GM19467 (cell line): ENCODE results near the gene SRL.
"Not testable (repeated sequence)": the region's sequence is repeated elsewhere in the genome, so short reads cannot be mapped to it uniquely, and the experiment has no call there.

Source experiments
- ATAC-seq: cut with Tn5 transposase; IDR thresholded peaks from one replicate; pipeline ENCODE4 v1.9.1; 2021; ENCODE audit warnings: mild to moderate bottlenecking, moderate library complexity; ENCODE audit not compliant: unreplicated experiment

SRL gene

DNA sequence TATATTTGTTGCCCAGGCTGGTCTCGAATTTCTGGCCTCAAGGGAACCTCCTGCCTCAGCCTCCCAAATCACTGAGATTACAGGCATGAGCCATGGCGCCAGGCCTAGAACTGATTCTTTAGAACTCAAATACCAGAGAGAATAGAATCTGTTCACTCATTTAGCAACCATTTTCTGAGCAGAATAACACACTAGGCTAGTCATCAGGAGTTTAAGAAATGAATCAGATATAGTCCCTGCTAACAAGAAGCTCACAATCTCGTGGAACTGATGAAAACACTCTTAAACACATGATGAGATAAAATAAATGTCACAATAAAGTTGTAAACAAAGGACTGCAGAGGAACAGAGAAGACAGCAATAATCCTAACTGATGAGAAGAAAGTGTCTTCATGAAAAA, 69.8 kb downstream of the SRL start:
- no peak for ATAC-seq

DNA sequence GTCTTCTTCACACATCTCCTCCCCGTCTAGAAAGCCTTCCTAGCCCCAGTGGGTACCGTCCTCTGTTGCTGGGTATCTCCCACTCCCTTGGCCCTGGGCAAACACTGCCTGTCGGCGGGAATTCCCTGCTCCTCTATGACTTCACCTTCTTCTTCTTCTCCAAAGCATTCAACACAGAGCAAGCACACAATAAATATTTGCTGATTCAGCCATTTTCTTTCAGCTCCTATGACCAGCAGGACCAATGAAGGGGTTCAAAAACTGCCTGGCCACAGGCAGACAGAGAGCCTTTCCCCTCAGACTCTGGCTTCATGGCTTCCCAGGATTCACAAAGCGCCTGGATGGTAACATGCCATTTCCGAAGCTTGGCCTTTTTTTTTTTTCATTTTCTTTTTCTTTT, 72.5 kb downstream of the SRL start:
- ATAC-seq = no peak

DNA sequence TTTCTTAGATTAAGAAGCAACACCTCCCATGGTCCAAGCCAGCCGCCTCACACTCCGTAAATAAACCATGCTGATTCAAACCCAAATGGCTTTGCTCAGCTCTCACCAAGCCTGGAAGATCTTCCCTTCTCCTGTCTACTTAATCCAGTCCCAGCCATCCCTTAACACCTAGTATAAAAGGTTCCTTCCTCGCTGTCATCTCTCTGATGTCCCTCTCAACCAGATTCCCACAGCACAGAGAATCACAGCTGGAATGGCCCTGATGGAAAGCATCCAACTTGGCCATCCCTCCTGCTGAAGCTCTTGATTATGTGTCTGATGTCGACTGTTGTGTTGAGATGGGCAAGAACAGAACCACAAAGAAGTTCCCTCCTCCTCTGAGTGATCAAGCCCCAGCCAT, 75.1 kb downstream of the SRL start:
- no peak for ATAC-seq

DNA sequence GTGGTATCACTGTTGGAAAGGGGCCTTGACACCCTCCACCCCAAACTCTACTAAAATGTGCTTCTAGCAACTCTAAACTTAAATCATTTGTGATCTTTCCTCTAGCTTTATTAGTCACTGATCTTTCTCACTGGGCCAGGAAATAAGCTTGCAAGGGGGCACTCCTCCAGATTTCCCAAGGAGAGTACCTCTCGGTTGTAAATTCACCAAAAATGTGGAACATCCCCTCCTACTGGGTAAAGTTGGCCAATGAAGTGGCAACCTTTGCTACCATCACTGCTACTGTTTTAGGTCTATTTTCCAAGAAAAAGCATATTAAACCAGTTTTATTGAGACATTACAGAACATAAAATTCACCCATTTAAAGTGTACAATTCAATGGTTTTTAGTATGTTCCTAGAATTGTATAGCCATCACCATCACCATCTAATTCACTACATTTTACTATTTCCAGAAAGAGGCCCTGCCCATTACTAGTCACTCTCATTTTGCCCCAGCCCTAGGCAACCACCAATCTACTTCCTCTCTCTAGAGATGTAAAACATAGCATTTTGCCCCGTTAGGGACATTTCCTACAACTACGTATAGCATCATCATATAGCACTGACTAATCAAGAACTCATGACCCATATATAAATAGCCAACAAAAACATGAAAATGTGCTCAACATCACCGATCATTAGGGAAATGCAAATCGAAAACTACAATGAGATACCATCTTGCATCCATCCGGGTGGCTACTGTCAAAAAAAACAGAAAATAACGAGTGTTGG, 81.0 kb downstream of the SRL start:
- ATAC-seq = no peak

DNA sequence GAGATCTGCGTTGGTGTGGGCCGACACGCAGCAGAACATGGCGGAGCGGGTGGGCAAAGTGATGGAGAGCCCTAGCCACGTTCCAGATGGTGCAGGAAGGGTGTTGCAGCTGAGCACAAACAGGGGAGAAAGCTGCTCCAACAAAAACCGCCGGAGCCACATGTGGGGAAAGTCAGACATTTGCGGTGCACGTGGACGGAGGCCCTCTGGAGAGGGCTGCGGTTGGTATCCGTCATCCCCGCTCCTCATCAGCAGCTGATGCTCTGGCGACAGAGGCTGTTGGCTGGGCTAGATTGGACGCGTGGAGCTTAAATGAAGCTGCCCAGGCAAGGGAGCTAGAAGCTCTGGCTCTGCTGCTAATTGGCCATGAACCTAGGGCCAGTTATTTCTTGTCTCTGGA, 82.2 kb downstream of the SRL start:
- ATAC-seq = no peak

DNA sequence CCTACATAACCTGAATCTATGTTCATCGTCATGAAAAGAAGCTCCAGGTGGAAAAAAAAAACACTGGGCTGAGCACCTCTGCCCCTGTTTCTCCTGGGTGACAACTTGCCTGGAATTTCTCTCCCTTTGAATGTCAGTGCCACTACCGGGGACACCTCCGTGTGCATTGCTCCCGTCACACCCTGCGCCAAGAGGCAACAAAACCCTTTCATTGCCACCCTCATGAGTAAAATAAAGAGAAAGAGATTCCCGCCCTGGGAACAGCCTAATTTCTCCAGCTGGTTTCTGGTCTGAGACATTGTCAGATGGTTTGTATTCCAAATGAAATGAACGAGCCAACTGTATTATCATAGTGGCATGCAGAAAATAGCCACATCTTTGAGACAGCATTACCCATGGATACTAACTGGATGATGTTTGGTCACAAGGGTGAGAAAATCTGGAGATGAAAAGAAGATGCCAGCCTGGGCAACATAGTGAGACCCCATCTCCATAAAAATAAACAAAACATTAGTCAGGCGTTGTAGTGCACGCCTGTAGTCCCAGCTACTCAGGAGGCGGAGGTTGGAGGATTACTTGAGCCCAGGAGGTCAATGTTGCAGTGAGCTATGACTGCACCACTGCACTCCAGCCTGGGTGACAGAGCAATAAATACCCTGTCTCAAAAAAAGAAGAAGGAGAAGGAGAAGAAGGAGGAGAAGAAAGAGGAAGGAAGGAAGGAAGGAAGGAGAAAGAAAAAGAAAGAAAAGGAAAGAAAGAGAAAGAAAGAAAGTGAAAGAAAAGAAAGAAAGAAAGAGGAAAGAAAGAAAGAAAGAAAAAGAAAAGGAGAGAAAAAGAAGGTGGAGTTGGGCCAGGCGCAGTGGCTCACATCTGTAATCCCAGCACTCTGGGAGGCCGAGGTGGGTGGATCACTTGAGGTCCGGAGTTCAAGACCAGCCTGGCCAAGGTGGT, 83.5 kb downstream of the SRL start:
- ATAC-seq = no peak

DNA sequence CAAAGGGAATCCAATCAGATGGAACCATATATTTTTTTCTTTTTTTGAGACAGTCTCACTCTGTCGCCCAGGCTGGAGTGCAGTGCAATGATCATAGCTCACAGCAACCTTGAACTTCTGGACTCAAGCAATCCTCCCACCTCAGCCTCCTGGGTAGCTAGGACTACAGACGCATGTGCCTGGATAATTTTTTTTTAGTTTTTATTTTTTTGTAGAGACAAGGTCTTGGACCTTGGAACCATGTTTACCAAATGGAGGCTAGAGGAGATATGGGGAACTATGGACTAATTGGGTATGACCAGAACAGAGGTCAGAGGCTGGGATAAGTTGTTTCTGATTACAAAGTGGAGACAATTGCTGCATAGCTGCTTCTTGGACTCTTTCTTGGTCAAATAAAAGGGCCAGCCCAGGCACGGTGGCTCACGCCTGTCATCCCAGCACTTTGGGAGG, 84.5 kb downstream of the SRL start:
- no peak for ATAC-seq

DNA sequence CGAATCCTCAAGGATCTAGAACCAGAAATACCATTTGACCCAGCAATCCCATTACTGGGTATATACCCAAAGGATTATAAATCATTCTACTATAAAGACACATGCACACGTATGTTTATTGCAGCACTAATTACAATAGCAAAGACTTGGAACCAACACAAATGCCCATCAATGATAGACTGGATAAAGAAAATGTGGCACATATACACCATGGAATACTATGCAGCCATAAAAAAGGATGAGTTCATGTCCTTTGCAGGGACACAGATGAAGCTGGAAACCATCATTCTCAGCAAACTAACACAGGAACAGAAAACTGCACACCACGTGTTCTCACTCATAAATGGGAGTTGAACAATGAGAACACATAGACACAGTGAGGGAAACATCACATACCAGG, 85.4 kb downstream of the SRL start:
- not testable (repeated sequence) for ATAC-seq

DNA sequence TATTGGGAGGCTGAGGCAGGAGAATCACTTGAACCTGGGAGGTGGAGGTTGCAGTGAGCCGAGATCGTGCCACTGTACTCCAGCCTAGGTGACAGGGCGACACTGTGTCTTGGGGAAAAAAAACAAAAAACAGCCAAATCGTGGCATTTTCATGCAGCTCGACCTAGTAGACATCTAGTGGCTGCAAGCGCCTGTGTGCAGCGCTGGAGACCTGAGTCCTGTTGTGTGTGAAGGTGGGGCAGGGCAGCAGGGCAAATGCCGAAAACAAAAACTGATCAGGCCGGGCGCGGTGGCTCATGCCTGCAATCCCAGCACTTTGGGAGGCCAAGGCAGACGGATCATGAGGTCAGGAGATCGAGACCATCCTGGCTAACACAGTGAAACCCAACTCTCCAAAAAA, 88.5 kb downstream of the SRL start:
- not testable (repeated sequence) for ATAC-seq

DNA sequence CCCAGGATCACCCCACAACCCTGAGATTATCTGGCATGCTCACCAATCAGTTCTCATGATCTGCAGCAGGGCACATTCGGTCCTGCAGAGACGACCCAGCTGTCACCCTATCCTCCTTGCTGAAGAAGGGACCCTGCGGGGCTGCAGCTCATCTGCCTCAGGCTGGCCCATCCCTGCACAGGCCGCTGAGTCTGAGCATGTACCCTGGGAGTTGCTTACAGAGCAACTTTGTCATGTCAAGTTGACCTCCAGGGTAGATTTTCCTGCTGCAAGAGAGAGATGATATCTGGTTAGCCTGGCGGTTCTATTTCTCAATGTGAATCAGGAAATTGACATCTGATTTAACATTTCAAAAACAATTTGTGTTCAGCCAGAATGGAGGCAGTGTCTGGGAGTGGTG, 89.6 kb downstream of the SRL start:
- no peak for ATAC-seq

DNA sequence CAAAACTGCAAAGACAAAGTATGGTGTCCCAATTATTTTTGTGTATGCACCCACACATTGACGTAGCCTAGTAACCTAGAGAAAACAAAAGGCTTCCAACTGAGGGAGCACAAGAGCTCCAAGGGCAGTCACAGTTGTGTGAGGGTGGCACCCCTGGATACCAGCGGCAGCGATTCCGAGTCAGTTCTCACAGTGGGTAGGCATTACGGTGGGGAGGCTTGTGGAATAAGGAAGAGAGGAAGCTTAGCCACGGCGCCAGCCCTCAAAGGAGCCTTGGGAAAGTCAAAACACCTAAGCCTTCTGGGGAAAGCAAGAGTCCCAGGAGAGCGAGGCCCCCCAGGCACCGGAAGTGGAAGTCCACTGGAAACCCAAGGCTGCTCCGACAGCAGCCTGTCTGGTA, 94.6 kb downstream of the SRL start:
- no peak for ATAC-seq

DNA sequence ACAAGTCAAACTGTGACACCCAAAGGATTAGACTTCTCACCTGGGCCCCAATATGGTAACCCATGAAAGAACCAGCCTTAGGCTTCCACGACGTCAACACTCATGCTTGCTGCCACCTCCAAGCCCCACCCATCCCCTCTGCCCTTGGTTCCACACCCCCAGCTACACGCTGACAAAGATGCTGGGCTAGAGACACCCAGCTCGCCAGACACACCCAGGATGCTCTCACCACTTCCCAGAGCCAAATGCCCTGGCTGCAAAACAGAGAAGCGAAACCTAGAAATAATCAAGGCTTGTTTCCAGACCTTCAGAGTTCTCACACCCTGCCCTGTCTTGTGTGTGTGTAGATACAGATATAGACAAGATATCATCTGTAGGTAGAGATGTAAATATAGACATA, 99.6 kb downstream of the SRL start:
- no peak for ATAC-seq

DNA sequence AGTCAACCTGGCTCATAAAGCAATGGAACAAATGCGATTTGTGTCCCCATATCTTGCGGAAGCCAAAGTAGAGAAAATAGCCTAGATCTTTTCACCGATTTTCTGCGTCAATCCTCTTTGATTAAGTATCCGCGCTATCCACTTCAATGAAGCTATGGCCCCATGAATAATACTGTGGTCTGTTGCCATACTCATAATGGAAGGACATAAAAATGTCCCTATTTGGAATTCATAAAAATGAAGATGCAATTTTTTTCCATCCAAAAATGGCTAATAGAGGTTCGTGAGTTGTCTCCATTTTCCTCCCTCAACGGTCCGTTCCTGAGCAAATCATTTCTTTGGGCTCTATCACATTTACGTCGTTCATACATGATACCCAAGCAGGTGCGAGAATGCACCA, 100.3 kb downstream of the SRL start:
- no peak for ATAC-seq

DNA sequence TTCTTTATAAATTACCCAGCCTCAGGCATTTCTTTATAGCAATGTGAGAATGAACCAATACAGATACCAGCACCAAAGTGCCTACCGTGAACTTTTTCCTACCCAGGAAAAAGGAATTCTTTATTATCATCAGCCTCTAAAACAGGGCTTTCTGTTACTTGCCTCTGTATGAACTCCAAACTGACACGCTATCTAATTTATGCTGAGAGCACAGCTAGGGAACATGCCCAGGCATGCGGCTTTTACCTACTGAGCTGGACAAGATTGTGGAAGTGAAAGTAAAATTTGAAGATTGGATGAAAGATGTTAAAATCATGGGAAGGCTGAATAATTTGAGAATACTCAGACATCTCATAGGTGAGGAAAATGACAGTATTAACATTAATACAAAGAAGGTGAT, 101.2 kb downstream of the SRL start:
- no peak for ATAC-seq

DNA sequence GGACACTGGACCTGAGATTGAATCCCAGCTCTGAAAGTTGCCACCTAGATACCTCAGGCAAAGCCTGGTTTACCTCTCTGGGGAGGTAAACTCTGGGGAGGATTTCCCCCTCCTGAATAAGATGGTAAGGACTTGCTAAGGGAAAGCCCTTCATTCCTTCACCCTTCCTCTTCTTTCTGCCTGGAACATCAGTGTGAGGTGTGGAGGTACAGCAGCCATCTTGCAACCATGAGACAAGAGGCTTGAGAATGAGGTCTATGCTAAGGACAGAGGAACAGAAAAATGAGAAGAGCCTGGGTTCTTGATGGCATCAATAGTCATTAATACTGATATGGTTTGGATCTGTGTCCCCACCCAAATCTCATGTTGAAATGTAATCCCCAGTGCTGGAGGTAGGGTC, 101.9 kb downstream of the SRL start:
- ATAC-seq = no peak
